HepG2 (cell line): ENCODE measurements around the gene ZNHIT1. TPM values are rescaled to one million over a fixed set of nuclear protein-coding genes. Genes with fewer than 3 reads are reported as not detected.
A peak's percentile ranks its signal among the peaks of the same experiment; 100 is the strongest.

Experiments used
- ATAC-seq: fragments of 200-7000 bp; cut with Tn5 transposase; 3 replicates; pipeline ENCODE4 v1.9.1; 2020; ENCODE audit warnings: mild to moderate bottlenecking, moderate library complexity
- BruUV-seq: library from RNA; stranded (reverse); fragments of 400-500 nt; replicated peaks from 2 replicates; lab custom pipeline; 2021; lab: Mats Ljungman, UMichigan
- CTCF ChIA-PET: fragments of 300-600 bp; formaldehyde crosslinking; extraction: SDS; loops from one replicate; lab custom pipeline; 2021; ENCODE audit warnings: low total read pairs, inconsistent platforms, low intra/inter-chr PET ratio; lab: Yijun Ruan, JAX
- POLR2A ChIA-PET: fragments of 350-600 bp; sonication (Branson Sonifier 250); formaldehyde crosslinking; loops from one replicate; lab custom pipeline; 2020; ENCODE audit warnings: antibody characterized with exemption, inconsistent platforms; lab: Yijun Ruan, JAX
- DNase-seq: peaks from one replicate; pipeline ENCODE4 v3.0.0-alpha.2; 2015; ENCODE audit warnings: low spot score
- FAIRE-seq: peaks from 3 replicates; lab custom pipeline; 2011; peaks lifted over from hg19 to GRCh38; lab: Jason Lieb, UNC
- H2AFZ ChIP-seq: one replicate; pipeline ENCODE4 v1.6.1; 2011; ENCODE audit warnings: low read length, inconsistent platforms
- H3K27ac ChIP-seq: fragments of 300-600 bp; 3 replicates; pipeline ENCODE4 v1.8.0; 2011; ENCODE audit warnings: mixed run types, mild to moderate bottlenecking, mixed read lengths, low read length, inconsistent platforms; ENCODE audit not compliant: insufficient read depth; ENCODE audit errors: extremely low read length
- H3K27me3 ChIP-seq, 2 experiments: fragments of 200-600 bp in 1 of 2; 2 replicates in 1 of 2; 3 replicates in 1 of 2; pipeline versions ENCODE4 v1.6.0 to v1.8.0; 2011; ENCODE audit warnings: low read length in 2 of 2, mild to moderate bottlenecking in 2 of 2, moderate library complexity in 2 of 2, inconsistent platforms in 1 of 2; ENCODE audit not compliant: insufficient read depth in 2 of 2, control insufficient read depth in 1 of 2
- H3K36me3 ChIP-seq, 2 experiments: fragments of 200-600 bp in 1 of 2; replicated peaks in 1 of 2; 2 replicates in 1 of 2; 3 replicates in 1 of 2; pipeline versions ENCODE4 v1.5.1 to v1.8.0; 2011; ENCODE audit warnings: low read length in 2 of 2, inconsistent platforms in 1 of 2; ENCODE audit not compliant: insufficient read depth in 2 of 2, control insufficient read depth in 1 of 2
- H3K4me1 ChIP-seq: 2 replicates; pipeline ENCODE4 v1.5.1; 2012; ENCODE audit warnings: low read length, inconsistent platforms; ENCODE audit not compliant: insufficient read depth
- H3K4me2 ChIP-seq: 2 replicates; pipeline ENCODE4 v1.6.0; 2011; ENCODE audit warnings: low read depth, low read length, inconsistent platforms
- H3K4me3 ChIP-seq, 3 experiments: fragments of 200-600 bp in 1 of 3; sonication (generic), shearing (Covaris generic) in 1 of 3; replicated peaks in 1 of 3; 2 replicates each; pipeline ENCODE4 v1.5.1; 2011 to 2016; ENCODE audit warnings: low read length in 3 of 3, inconsistent platforms in 2 of 3, low read depth in 2 of 3, mild to moderate bottlenecking in 2 of 3, control low read depth in 1 of 3, mixed read lengths in 1 of 3; ENCODE audit not compliant: insufficient read depth in 1 of 3
- H3K79me2 ChIP-seq: one replicate; pipeline ENCODE4 v1.6.1; 2011; ENCODE audit warnings: low read length, inconsistent platforms; ENCODE audit not compliant: insufficient read depth
- H3K9ac ChIP-seq: 2 replicates; pipeline ENCODE4 v1.6.0; 2011; ENCODE audit warnings: mild to moderate bottlenecking, low read depth, low read length, inconsistent platforms; ENCODE audit not compliant: insufficient read depth
- H3K9me3 ChIP-seq: 2 replicates; pipeline ENCODE4 v1.5.1; 2012; ENCODE audit warnings: mild to moderate bottlenecking, low read length
- H4K20me1 ChIP-seq: 2 replicates; pipeline ENCODE4 v1.6.0; 2011; ENCODE audit warnings: inconsistent platforms, mild to moderate bottlenecking, low read length, moderate library complexity; ENCODE audit not compliant: insufficient read depth
- CC2D1A ChIP-seq: sonication (generic); formaldehyde crosslinking; IDR thresholded peaks from 2 replicates; pipeline ENCODE4 v1.8.1; 2023; ENCODE audit warnings: mild to moderate bottlenecking, missing genetic modification reagents
- FOXA3 ChIP-seq: IDR thresholded peaks from 2 replicates; pipeline ENCODE4 v1.6.1; 2016; ENCODE audit warnings: missing genetic modification reagents, missing compliant biosample characterization
- KMT2A ChIP-seq: sonication (generic); formaldehyde crosslinking; IDR thresholded peaks from 2 replicates; pipeline ENCODE4 v1.4.0; 2020; ENCODE audit warnings: missing genetic modification reagents
- MTF2 ChIP-seq: sonication (generic); formaldehyde crosslinking; IDR thresholded peaks from 2 replicates; pipeline ENCODE4 v1.5.0; 2020; ENCODE audit warnings: missing genetic modification reagents, borderline replicate concordance
- PRPF4 ChIP-seq: fragments of 200-400 bp; formaldehyde crosslinking; IDR thresholded peaks from 2 replicates; pipeline ENCODE4 v1.6.1; 2016; ENCODE audit warnings: low read length, low read depth; ENCODE audit not compliant: poor library complexity, severe bottlenecking
- RFX3 ChIP-seq: IDR thresholded peaks from 2 replicates; pipeline ENCODE4 v1.6.1; 2016; ENCODE audit warnings: missing biosample characterization, missing genetic modification reagents
- RFX5 ChIP-seq: IDR thresholded peaks from 2 replicates; pipeline ENCODE4 v1.6.1; 2011; ENCODE audit warnings: low read depth, low read length, improper control_type of control experiment
- TAF15 ChIP-seq: fragments of 200-400 bp; formaldehyde crosslinking; IDR thresholded peaks from one replicate; pipeline ENCODE4 v1.6.1; 2018; ENCODE audit warnings: mild to moderate bottlenecking, low read depth, low read length; ENCODE audit not compliant: poor library complexity, severe bottlenecking
- ZNF367 ChIP-seq: sonication (generic); formaldehyde crosslinking; IDR thresholded peaks from 2 replicates; pipeline ENCODE4 v1.4.0; 2020; ENCODE audit warnings: missing genetic modification reagents, borderline replicate concordance
- ZNF75D ChIP-seq: sonication (generic); formaldehyde crosslinking; IDR thresholded peaks from 2 replicates; pipeline ENCODE4 v1.8.1; 2023; ENCODE audit warnings: missing genetic modification reagents, mild to moderate bottlenecking, borderline replicate concordance
- WGBS: methylation state at CpG from one replicate; pipeline ENCODE4 v1.1.6; 2017; ENCODE audit warnings: low lambda C conversion rate; 5-methylcytosine and 5-hydroxymethylcytosine counted together
- in situ Hi-C: cut with HindIII; loops from 2 replicates; pipeline ENCODE4 v1.10.0; 2017; ENCODE audit warnings: low pct_unique_long_range_greater_than_20kb; ENCODE audit not compliant: extremely low pct_ligation_motif_present
- intact Hi-C: fragments of 100-400 bp; cut with micrococcal nuclease; formaldehyde crosslinking; loops from one replicate; pipeline ENCODE4 v1.10.0; 2022; ENCODE audit not compliant: unreplicated experiment
- polyA plus RNA-seq, 8 experiments: library from polyadenylated mRNA; depleted of rRNA in 3 of 8; stranded (reverse) in 7 of 8; unstranded in 1 of 8; fragments of >200 nt; fragmentation: Illumina TruSeq in 4 of 8; extraction: Trizol in 4 of 8; gene quantifications; 2 replicates each; pipeline versions ENCODE4 v1.2.1 to v1.2.3, GENCODE V29; 2011 to 2016; ENCODE audit warnings: low read depth in 4 of 8, missing spikeins in 1 of 8, mixed read lengths in 1 of 8; ENCODE audit not compliant: insufficient read depth in 1 of 8
- total RNA-seq, 5 experiments: library from RNA; depleted of rRNA; stranded (reverse); fragments of >200 nt; fragmentation: Illumina TruSeq; extraction: Trizol; gene quantifications; 2 replicates each; pipeline ENCODE4 v1.2.3, GENCODE V29; 2016; ENCODE audit warnings: low read depth in 1 of 5
- TF ChIP-seq, protein P1 (sequence below): sonication (generic); formaldehyde crosslinking; IDR thresholded peaks from 2 replicates; pipeline ENCODE4 v1.4.0; 2020; ENCODE audit warnings: missing genetic modification reagents
- TF ChIP-seq, protein P2 (sequence below): IDR thresholded peaks from 2 replicates; pipeline ENCODE4 v1.6.1; 2016; ENCODE audit warnings: low read depth, control low read depth
- TF ChIP-seq, protein P3 (sequence below): sonication (generic); formaldehyde crosslinking; IDR thresholded peaks from 2 replicates; pipeline ENCODE4 v1.4.0; 2020; ENCODE audit warnings: mild to moderate bottlenecking, missing genetic modification reagents

ZNHIT1 gene
- total and polyA plus RNA-seq, 2 of the 13 experiments (the other 11 are each of a cell fraction or from before 2014, with no cell fraction given), result 32.5 to 64.5 TPM

DNA sequence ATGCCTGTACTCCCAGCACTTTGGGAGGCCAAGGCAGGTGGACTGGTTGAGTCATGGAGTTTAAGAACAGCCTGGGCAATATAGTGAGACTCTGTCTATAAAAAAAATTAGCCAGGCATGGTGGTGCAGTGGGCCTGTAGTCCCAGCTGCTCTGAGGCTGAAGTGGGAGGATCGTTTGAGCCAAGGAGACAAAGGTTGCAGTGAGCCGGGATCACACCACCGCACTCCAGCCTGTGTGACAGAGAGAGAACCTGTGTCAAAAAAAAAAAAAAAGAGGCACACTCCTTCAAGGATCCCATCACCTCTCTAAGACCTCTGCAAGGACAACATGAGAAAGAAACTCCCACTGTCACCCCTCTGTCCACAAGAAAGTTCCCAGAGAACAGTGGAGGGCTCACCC is 42.3 kb upstream of the ZNHIT1 start:
- BruUV-seq, result no TSS peak
- CTCF ChIA-PET, result no interaction called here
- WGBS, result 0% methylated on average over 3 of the region's 3 CpGs

DNA sequence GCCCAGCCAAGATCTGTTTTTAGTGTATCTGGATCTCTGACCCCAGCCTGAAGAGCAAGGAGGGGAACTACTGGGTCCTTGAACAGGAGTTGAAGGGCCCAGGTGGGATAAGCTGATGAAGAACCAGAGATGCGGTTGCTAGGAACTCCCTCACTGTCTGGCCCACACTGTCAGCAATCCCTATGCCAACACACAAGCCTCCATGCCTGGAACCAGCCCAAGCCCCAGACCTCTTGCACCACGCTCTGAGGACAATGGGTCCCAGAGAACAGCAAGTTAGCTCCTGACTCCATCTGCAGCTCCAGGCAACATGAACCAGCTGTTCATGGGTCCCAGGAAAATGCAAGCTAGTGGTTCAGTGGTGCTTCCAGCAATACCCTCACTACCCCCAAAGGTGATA is 40.3 kb upstream of the ZNHIT1 start:
- POLR2A ChIA-PET, result no interaction called here

More for the DNA sequence above, 42.3 kb upstream of the ZNHIT1 start:
- DNase-seq, result no peak
- FAIRE-seq, result no peak
- Histone ChIP-seq H3K4me3 (no peak overlapping the region), H3K4me2 (no peak overlapping the region), H2AFZ (no peak overlapping the region), H3K27me3 (peaks cover 20 to 80% of the 10 kb centered on the region in 2 experiments), H3K79me2 (no peaks in the 10 kb centered on the region), H4K20me1 (no peaks in the 10 kb centered on the region), H3K9me3 (no peaks in the 10 kb centered on the region), H3K27ac (no peak overlapping the region), H3K4me1 (peaks cover 51% of the 10 kb centered on the region), H3K36me3 (no peaks in the 10 kb centered on the region), H3K9ac (no peak overlapping the region)
- in situ Hi-C loops (no loop called here), intact Hi-C loops (no loop called here)
- TF ChIP-seq RFX3 (CRISPR knock-in tag), result no peak
- TF ChIP-seq, protein P1, sequence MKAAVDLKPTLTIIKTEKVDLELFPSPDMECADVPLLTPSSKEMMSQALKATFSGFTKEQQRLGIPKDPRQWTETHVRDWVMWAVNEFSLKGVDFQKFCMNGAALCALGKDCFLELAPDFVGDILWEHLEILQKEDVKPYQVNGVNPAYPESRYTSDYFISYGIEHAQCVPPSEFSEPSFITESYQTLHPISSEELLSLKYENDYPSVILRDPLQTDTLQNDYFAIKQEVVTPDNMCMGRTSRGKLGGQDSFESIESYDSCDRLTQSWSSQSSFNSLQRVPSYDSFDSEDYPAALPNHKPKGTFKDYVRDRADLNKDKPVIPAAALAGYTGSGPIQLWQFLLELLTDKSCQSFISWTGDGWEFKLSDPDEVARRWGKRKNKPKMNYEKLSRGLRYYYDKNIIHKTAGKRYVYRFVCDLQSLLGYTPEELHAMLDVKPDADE (CRISPR knock-in tag), result no peak
- TF ChIP-seq ZNF75D, result no peak
- TF ChIP-seq, protein P2, sequence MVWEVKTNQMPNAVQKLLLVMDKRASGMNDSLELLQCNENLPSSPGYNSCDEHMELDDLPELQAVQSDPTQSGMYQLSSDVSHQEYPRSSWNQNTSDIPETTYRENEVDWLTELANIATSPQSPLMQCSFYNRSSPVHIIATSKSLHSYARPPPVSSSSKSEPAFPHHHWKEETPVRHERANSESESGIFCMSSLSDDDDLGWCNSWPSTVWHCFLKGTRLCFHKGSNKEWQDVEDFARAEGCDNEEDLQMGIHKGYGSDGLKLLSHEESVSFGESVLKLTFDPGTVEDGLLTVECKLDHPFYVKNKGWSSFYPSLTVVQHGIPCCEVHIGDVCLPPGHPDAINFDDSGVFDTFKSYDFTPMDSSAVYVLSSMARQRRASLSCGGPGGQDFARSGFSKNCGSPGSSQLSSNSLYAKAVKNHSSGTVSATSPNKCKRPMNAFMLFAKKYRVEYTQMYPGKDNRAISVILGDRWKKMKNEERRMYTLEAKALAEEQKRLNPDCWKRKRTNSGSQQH (CRISPR knock-in tag), result no peak
- TF ChIP-seq MTF2 (CRISPR knock-in tag), result no peak
- TF ChIP-seq FOXA3 (CRISPR knock-in tag), result no peak
- ATAC-seq, result no peak
- POLR2A ChIA-PET, result no interaction called here

More for the DNA sequence above, 40.3 kb upstream of the ZNHIT1 start:
- no TSS peak for BruUV-seq
- Histone ChIP-seq H3K79me2 (no peaks in the 10 kb centered on the region), H3K4me1 (peaks cover 54% of the 10 kb centered on the region), H3K9ac (no peak overlapping the region), H3K27me3 (peaks cover 16 to 66% of the 10 kb centered on the region in 2 experiments), H3K36me3 (no peaks in the 10 kb centered on the region), H3K4me2 (no peak overlapping the region), H3K9me3 (no peaks in the 10 kb centered on the region), H2AFZ (no peak overlapping the region), H3K27ac (no peak overlapping the region), H4K20me1 (no peaks in the 10 kb centered on the region), H3K4me3 (no peak overlapping the region)
- in situ Hi-C loops (no loop called here), intact Hi-C loops (no loop called here)
- DNase-seq, result no peak
- peak; percentile 46; the same call in 1 of the 2 replicates for TF ChIP-seq RFX5
- no peak for TF ChIP-seq CC2D1A (CRISPR knock-in tag)
- TF ChIP-seq, protein P3, sequence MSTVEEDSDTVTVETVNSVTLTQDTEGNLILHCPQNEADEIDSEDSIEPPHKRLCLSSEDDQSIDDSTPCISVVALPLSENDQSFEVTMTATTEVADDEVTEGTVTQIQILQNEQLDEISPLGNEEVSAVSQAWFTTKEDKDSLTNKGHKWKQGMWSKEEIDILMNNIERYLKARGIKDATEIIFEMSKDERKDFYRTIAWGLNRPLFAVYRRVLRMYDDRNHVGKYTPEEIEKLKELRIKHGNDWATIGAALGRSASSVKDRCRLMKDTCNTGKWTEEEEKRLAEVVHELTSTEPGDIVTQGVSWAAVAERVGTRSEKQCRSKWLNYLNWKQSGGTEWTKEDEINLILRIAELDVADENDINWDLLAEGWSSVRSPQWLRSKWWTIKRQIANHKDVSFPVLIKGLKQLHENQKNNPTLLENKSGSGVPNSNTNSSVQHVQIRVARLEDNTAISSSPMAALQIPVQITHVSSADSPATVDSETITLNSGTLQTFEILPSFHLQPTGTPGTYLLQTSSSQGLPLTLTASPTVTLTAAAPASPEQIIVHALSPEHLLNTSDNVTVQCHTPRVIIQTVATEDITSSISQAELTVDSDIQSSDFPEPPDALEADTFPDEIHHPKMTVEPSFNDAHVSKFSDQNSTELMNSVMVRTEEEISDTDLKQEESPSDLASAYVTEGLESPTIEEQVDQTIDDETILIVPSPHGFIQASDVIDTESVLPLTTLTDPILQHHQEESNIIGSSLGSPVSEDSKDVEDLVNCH (CRISPR knock-in tag), result no peak
- TF ChIP-seq KMT2A (CRISPR knock-in tag), result no peak
- no peak for TF ChIP-seq ZNF367 (CRISPR knock-in tag)
- TF ChIP-seq TAF15, result no peak
- no peak for TF ChIP-seq PRPF4
- no peak for FAIRE-seq
- WGBS, result 47% methylated on average over 2 of the region's 2 CpGs
- ATAC-seq, result no peak
- CTCF ChIA-PET, result no interaction called here
